ENCODE results near the gene RAB36. TPM values are rescaled to one million over a fixed set of nuclear protein-coding genes. Genes with fewer than 3 reads are reported as not detected.

RAB36 gene
- total and polyA plus RNA-seq, 12 donors = 4.0 to 13.0 (median 7.2) TPM

Small RNA genes within 50 kb of the gene (small RNA-seq; reads per million reads assigned to genes)
- gene BCRP8 = 0 reads per million in 2 donors
- gene RF00017 = 0 reads per million in 2 donors
- gene RF00066 = 0 reads per million in 2 donors

Other genes with a start within 250 kb of the RAB36 start
- 10 to 100 TPM in 4 of 9 donors, 1 to 10 TPM in 5; 3.0 to 70.8 (median 9.4) TPM for gene GNAZ, start 75.0 kb upstream of the RAB36 start, total RNA-seq
- gene GNAZ, start 75.0 kb upstream of the RAB36 start, polyA plus RNA-seq = 10 to 100 TPM in 1 of 3 donors, 1 to 10 TPM in 2; 3.7 to 14.4 (median 6.8) TPM
- 10 to 100 TPM in 1 of 9 donors, 1 to 10 TPM in 4, under 1 TPM in 2, not detected in 2; 0.49 to 18.3 (median 2.3) TPM for gene RSPH14, start 3.5 kb upstream of the RAB36 start, total RNA-seq
- gene RSPH14, start 3.5 kb upstream of the RAB36 start, polyA plus RNA-seq = 1 to 10 TPM; 3.2 to 4.8 (median 3.6) TPM
- gene BCR, start 35.0 kb downstream of the RAB36 start, total RNA-seq = 10 to 100 TPM; 23.6 to 64.3 (median 47.0) TPM
- 10 to 100 TPM; 18.7 to 26.5 (median 23.7) TPM for gene BCR, start 35.0 kb downstream of the RAB36 start, polyA plus RNA-seq

Data from adrenal gland (tissue), 12 donors.